Nephron progenitor cell (in vitro differentiated cells): ENCODE results near the gene CBR4.

Experiments
- DNase-seq: peaks from one replicate; pipeline ENCODE4 v3.0.0; 2021
- H3K27ac Mint-ChIP-seq: 2 replicates; pipeline ENCODE4 v1.8.0; 2021; ENCODE audit warnings: mild to moderate bottlenecking, moderate library complexity, mixed read lengths
- H3K27me3 Mint-ChIP-seq: 2 replicates; pipeline ENCODE4 v1.8.0; 2021; ENCODE audit warnings: mild to moderate bottlenecking, low read depth, mixed read lengths; ENCODE audit not compliant: poor library complexity
- H3K36me3 Mint-ChIP-seq: 2 replicates; pipeline ENCODE4 v1.8.0; 2021; ENCODE audit warnings: low read depth, mixed read lengths
- H3K4me1 Mint-ChIP-seq: 2 replicates; pipeline ENCODE4 v1.8.0; 2021; ENCODE audit warnings: mixed read lengths
- H3K4me3 Mint-ChIP-seq: 2 replicates; pipeline ENCODE4 v1.8.0; 2021; ENCODE audit warnings: mild to moderate bottlenecking, moderate library complexity, mixed read lengths
- H3K9me3 Mint-ChIP-seq: 2 replicates; pipeline ENCODE4 v1.8.0; 2021; ENCODE audit warnings: mild to moderate bottlenecking, moderate library complexity, mixed read lengths
- CTCF ChIP-seq: fragments of 200-600 bp; sonication (generic); IDR thresholded peaks from 2 replicates; pipeline ENCODE4 v1.5.0; 2021; ENCODE audit warnings: antibody characterized with exemption

The CBR4 gene

GRCh38 chr4:169045862-169046584, 36.0 kb upstream of the CBR4 start:
- Mint-ChIP-seq H3K9me3 (no peaks in the 10 kb centered on the region), H3K27me3 (peaks cover 4% of the 10 kb centered on the region), H3K36me3 (no peaks in the 10 kb centered on the region), H3K4me3 (no peak overlapping the region), H3K27ac (no peak overlapping the region), H3K4me1 (peaks cover 29% of the 10 kb centered on the region)
- no peak for TF ChIP-seq CTCF
- no peak for DNase-seq

GRCh38 chr4:169044714-169045447, 34.8 kb upstream of the CBR4 start:
- Mint-ChIP-seq H3K27ac (no peak overlapping the region), H3K4me3 (no peak overlapping the region), H3K27me3 (peaks cover 4% of the 10 kb centered on the region), H3K9me3 (no peaks in the 10 kb centered on the region), H3K4me1 (peaks cover 19% of the 10 kb centered on the region), H3K36me3 (no peaks in the 10 kb centered on the region)
- no peak for TF ChIP-seq CTCF
- no peak for DNase-seq

GRCh38 chr4:169042608-169043007, 32.6 kb upstream of the CBR4 start:
- Mint-ChIP-seq H3K36me3 (no peaks in the 10 kb centered on the region), H3K4me3 (no peak overlapping the region), H3K9me3 (no peaks in the 10 kb centered on the region), H3K27me3 (peaks cover 4% of the 10 kb centered on the region), H3K4me1 (peaks cover 19% of the 10 kb centered on the region), H3K27ac (no peak overlapping the region)
- DNase-seq, result no peak
- TF ChIP-seq CTCF, result no peak

- no peak overlapping the region for H3K4me3 Mint-ChIP-seq
- peaks cover under 1% of the 10 kb centered on the region for H3K27me3 Mint-ChIP-seq
- peaks cover 21% of the 10 kb centered on the region for H3K4me1 Mint-ChIP-seq
- H3K27ac Mint-ChIP-seq, result no peak overlapping the region
- H3K36me3 Mint-ChIP-seq, result no peaks in the 10 kb centered on the region
- peaks cover 3% of the 10 kb centered on the region for H3K9me3 Mint-ChIP-seq
- DNase-seq, result no peak
- TF ChIP-seq CTCF, result no peak
Observed at GRCh38 chr4:169040559-169041261, 30.7 kb upstream of the CBR4 start.

- Mint-ChIP-seq H3K4me3 (no peak overlapping the region), H3K4me1 (peaks cover 20% of the 10 kb centered on the region), H3K9me3 (peaks cover 3% of the 10 kb centered on the region), H3K36me3 (no peaks in the 10 kb centered on the region), H3K27me3 (no peaks in the 10 kb centered on the region), H3K27ac (peak overlapping the region; percentile 52)
- TF ChIP-seq CTCF, result no peak
- DNase-seq, result no peak
Observed at GRCh38 chr4:169039251-169039954, 29.3 kb upstream of the CBR4 start.
